T47D (cell line): ENCODE data around the gene NELL1.
"Not testable (repeated sequence)": the region's sequence is repeated elsewhere in the genome, so short reads cannot be mapped to it uniquely, and the experiment has no call there.

ENCODE experiments used
- DNase-seq, 2 experiments: peaks; one replicate each; pipeline versions ENCODE4 v3.0.0 to v3.0.0-alpha.2; 2011 to 2012; ENCODE audit warnings: low read depth in 1 of 2, low spot score in 1 of 2
- JUND ChIP-seq: IDR thresholded peaks from 2 replicates; pipeline ENCODE4 v1.6.1; 2012; ENCODE audit warnings: low read depth
- in situ Hi-C: cut with HindIII; loops from 2 replicates; pipeline ENCODE4 v1.10.0; 2016; ENCODE audit warnings: low sequenced_read_pairs, low pct_unique_long_range_greater_than_20kb

Gene NELL1

DNA sequence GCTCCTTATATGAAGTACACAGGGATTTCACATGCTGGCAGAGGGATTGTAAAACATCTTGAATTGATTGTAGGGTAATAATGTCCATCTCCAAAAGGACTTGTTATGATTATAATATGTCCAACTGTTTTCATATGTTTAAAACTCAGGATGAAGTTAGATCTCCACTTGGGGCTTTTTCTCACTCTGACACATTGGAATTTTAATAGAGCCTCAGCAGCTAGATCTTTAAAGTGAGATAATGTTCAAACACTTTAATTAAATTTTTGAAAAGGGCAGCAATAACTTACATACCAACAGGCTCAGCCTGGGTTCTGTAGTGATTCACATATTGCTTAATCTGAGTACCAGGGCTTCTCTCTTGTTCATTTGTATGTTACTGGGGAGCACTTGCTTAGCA lies 152.1 kb downstream of the NELL1 start:
- TF ChIP-seq JUND, result no peak

DNA sequence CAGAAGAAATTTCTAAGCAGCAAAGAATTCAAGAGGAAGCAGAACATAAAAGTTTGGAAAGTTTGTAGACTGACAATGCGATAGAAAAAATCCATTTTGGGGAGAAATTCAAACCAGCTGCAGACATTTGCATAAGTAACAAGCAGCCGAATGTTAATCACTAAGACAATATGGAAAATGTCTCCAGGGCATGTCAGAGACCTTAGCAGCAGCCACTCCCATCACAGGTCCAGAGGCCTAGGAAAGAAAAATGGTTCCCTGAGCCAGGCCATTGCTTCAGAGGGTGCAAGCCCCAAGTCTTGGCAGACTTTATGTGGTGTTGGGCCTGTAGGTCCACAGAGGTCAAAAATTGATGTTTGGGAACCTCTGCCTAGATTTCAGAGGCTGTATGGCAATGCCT lies 155.4 kb downstream of the NELL1 start:
- DNase-seq, result no peak
- no peak for TF ChIP-seq JUND
- in situ Hi-C loops, result no loop called here

More for the DNA sequence above, 152.1 kb downstream of the NELL1 start:
- no peak for DNase-seq
- in situ Hi-C loops, result no loop called here

DNA sequence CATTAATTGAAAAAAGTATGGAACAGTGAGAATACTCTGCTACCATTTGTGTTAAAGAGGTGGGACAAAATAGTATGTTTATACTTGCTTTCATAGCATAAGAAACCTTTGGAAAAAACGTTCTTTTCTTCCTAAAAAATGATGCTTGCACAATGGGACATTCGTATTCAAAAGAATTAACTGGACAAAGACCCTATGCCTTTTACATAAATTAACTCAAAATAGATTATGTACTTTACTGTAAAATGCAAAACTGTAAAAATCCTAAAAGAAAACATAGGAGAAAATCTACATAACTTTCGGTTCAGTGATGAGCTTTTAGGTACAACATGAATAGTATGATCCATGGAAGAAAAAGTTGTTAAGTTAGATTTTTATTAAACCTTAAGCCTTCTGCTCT lies 166.2 kb downstream of the NELL1 start:
- no peak for DNase-seq
- in situ Hi-C loops, result no loop called here

DNA sequence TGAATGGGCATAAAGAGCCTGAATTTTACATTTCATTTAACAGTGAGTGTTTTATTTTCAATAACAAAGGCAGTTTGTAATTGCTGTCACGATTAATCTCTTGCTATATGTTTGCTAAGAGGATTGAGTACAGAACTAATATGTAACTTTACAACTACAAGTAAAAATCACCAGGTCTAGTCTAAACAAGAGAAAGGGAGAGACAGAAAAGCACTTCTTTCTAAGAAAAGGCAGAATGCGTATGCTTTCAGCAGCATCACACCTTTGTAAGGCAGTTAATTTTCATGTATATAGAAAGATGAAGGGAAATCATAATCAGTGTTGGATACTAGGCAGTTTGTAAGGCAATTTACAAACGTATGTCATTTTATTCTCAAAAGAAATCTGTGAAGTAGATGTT lies 169.8 kb downstream of the NELL1 start:
- in situ Hi-C loops, result no loop called here
- no peak for TF ChIP-seq JUND
- no peak for DNase-seq

More for the DNA sequence above, 166.2 kb downstream of the NELL1 start:
- TF ChIP-seq JUND, result no peak

DNA sequence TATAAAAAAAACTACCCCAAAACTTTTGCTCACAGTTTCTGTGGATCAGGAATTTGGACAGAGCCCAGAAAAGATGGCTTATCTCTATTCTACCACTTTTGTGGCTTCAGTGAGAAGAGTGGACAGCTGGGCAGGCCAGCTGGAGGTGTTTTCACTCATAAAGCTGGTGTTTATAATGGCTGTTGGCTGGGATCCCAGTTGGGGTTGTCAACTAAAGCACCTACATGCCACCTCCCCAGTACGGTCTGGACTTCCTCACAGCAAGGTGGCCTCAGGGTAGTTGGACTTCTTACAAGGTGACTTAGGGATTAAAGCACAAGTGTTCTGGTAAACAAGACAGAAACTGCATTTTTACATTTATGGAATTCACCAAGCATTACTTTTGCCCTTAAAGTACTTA lies 171.0 kb downstream of the NELL1 start:
- DNase-seq, result peak in 1 of 2 experiments; percentile 51
- in situ Hi-C loops, result no loop called here
- TF ChIP-seq JUND, result no peak

DNA sequence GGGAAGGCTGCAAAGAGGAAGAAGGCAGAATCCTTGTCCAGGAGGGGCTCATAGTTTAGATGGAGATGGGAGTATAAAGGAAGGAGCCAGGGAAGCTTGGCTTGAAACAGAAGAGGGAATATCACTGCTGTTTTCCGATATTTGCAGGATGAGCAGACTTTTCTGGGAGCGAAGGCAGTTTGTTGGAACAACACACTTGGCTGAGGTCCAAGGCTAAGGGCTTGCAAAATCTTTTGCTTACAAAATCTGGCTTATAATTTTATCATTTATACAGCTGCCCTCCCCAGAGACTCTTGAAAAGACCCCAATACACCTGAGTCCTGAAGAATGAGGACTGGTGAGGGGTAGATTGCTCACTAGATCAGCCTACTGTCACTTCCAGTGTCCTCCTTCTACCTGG lies 174.8 kb downstream of the NELL1 start:
- in situ Hi-C loops, result no loop called here
- no peak for TF ChIP-seq JUND
- DNase-seq, result no peak

DNA sequence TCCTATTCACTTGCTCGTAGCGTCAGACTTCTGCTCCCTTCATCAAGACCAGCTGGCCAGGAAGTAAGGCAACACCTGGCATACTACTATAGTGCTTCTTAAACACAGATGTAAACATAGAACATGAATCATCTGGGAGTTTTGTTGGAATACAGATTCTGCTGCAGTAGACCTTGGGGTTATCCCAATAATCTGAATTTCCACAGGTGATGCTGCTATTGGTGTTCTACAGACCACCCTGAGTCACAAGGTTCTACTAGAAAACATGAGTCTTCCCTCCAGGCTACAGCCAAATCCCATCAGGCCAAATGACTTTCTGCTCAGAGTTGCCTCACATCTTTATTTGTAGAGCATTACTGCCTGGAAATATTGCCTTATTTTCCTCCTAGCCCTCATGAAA lies 175.2 kb downstream of the NELL1 start:
- no peak for DNase-seq
- TF ChIP-seq JUND, result no peak
- in situ Hi-C loops, result no loop called here

DNA sequence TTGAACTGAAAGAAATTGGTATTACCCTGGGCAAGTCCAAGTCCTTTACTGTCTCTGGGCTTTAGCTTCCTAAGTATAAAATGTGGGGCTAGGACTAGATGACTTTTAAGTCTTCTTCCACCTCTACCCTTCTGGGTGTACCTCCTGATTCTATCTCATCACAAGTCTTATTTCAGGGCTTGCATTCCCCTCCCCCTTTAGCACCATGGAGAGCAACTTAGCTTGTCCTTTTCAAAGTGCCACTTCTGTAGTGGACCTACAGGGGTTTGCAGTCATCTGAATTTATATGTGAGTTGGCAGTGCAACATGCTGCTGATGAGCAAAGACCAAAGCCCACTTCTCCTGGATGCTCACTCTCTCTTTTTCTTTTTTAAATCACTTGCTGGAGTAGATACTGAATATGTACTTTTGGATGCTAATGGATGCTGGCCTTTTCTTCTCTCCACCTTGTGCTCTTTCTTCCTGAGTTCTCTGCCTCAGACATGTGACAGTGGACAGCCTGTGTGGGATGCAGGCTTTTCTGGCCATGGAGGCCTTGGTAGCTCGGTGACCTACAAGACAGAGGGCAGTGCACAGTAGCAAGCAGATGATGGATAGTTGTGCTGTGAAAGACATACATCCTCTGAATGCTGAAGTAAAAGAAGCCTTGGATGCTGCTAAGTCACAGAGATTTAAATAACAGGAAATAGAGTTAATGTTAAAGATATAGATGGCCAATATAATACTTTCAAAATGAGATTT lies 185.0 kb downstream of the NELL1 start:
- peak in 1 of 2 experiments; percentile 12 for DNase-seq
- no peak for TF ChIP-seq JUND
- in situ Hi-C loops, result no loop called here

DNA sequence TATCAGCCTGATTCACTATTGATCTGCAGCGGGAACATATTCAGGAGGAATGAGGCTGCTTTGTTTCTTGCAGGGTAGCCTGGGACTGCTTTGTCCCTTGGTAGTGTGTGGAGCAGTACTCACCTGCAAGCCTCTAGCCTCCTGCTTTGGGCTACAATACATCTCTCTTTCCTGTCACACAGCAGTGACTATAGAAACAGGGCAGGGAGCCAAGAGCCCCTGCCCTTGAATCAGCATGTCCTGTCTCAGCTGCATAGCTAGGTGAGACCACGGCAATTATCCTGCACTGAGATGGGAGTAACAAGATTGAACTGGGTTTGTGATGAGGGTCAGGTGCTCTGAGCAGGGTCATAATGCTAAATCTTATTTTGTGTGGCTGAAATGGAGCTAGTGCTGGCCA lies 191.9 kb downstream of the NELL1 start:
- DNase-seq, result no peak
- TF ChIP-seq JUND, result no peak
- in situ Hi-C loops, result no loop called here

DNA sequence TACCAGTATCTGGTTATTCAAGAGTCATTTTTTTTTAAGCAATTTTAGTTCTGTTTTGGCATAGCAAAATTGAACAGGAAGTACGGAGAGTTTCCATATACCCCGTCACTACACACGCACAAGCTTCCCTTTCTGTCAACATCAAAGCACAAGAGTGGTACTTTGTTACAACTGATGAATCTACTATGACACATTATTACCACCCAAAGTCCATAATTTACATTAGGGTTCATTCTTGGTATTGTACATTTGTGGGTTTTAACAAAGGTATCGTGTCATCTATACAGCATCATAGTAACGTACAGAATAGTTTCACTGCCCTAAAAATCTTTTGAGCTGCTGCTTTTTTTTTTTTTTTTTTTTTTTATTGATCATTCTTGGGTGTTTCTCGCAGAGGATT lies 192.9 kb downstream of the NELL1 start:
- in situ Hi-C loops, DNase-seq: not testable (repeated sequence)

DNA sequence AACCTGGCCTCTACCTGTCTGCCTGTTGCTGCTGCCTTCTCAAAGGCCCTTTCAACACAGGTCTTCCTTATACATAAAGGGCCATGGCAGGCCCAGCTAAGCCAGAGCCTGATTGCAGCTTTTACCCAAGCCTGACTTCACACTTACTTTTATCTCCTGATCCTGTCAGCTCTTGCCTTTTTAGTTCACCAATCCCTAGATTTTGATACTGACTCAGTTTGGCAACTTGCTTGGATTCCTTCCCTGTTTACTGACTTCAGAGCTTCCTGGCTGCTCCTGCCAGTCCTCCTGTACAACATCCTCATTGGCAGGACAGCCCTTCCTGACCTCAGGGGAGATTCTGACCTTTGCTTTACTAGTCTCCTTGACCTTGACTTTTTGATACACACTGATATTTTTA lies 195.2 kb downstream of the NELL1 start:
- TF ChIP-seq JUND, result no peak
- DNase-seq, result no peak
- in situ Hi-C loops, result no loop called here

DNA sequence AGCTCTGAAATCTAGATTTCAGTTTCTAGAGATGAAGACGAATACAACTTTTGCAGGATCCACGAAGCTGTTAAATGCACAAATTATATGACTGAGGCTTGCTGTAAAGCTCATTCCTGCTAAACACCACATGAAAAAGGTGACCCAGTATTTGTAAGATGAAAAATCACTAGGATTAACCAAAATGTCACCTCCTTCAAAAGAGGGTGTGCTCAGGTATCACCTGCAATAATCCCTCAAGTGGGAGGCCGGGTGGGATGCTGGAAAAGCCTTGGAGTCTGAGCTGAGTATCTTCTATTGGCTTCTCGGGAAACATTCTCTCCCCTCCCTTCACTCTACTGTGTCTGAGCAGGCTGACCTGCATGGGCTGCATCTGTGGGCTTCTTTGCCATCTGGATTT lies 195.8 kb downstream of the NELL1 start:
- TF ChIP-seq JUND, result no peak
- no peak for DNase-seq
- in situ Hi-C loops, result no loop called here

DNA sequence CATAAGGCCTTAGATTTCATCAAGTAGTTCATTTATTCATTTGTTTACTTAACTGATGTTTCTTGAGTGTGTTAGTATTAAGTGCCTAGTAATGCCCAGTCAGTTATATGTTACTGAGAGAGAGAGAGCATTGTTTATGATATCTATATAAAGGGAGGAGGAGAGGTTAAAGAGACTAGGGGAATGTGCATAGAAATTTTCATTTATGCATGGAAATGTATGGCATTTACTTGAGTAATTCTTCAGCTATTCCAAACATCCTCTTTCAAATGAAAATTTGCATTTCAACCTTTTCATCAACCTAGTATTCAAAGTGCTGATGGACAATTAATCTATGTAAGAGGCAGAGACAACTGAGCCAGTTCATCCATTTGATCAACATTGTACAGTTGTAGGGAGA lies 199.7 kb downstream of the NELL1 start:
- no peak for DNase-seq
- in situ Hi-C loops, result no loop called here
- TF ChIP-seq JUND, result no peak

DNA sequence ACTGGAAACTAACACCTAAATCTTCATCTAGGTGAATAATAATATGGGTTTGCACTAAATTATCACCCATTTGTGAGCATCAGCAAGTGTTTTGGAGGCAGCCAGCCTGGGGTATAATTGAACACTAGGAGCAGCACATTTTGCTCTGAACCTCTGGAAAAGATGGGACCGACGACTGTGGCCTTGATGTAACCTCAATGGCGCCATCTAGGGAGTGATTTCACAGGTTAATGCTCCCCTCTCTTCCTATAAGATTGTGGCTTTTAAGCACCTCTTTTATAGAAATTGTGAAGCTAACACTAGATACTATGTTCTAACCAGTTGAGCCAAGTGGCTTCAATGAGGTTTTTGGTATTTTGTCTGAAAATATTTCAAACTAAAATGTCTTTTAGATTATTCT lies 203.7 kb downstream of the NELL1 start:
- in situ Hi-C loops, result no loop called here
- peak in 1 of 2 experiments; percentile 7 for DNase-seq
- TF ChIP-seq JUND, result no peak
